VCaP (cell line): ENCODE measurements around the gene DCP1B.
A peak's percentile ranks its signal among the peaks of the same experiment; 100 is the strongest.

ENCODE experiments used
- H3K27ac ChIP-seq: fragments of 450-650 bp; 2 replicates; pipeline ENCODE4 v1.5.1; 2017
- TF ChIP-seq, protein P1 (sequence below): fragments of 450-650 bp; conservative IDR thresholded peaks from 2 replicates; pipeline ENCODE4 v1.5.1; 2017; ENCODE audit warnings: mild to moderate bottlenecking, moderate library complexity

DCP1B gene

DNA sequence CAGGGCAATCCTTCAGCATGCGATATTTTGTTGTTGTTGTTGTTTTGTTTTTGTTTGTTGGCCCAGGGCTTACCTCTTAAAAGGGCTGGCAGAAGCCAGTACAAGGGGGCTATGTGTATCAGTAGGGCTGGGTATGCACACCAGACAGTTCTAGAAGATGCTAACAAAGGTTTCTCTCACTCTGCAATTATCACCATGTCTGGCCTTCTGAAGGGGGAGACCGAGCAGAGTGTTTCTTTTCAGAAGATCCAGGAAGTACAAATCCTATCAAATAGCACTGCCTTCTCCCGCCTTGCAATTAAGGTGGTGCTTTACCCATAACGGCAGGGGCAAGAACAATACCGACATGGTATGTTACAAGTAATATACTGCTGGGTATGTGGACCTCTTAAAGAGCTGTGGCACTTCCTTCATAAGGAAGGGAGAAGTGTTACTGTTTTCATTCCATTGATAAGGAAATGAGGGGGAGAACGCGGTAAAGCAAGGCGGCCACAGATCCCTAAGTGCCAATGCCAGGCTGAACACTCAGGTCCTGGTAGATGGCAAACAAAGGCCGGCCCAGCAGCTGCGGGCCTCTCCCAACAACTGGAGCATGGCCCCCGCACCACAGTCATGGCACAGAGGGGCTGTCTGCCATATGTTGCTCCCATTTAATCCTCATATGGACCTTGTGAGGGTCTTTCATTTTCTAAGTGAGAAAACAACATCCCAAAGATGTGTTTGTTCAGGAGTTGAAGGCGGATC is 66.6 kb downstream of the DCP1B start:
- TF ChIP-seq, protein P1, sequence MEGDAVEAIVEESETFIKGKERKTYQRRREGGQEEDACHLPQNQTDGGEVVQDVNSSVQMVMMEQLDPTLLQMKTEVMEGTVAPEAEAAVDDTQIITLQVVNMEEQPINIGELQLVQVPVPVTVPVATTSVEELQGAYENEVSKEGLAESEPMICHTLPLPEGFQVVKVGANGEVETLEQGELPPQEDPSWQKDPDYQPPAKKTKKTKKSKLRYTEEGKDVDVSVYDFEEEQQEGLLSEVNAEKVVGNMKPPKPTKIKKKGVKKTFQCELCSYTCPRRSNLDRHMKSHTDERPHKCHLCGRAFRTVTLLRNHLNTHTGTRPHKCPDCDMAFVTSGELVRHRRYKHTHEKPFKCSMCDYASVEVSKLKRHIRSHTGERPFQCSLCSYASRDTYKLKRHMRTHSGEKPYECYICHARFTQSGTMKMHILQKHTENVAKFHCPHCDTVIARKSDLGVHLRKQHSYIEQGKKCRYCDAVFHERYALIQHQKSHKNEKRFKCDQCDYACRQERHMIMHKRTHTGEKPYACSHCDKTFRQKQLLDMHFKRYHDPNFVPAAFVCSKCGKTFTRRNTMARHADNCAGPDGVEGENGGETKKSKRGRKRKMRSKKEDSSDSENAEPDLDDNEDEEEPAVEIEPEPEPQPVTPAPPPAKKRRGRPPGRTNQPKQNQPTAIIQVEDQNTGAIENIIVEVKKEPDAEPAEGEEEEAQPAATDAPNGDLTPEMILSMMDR, result no peak
- peak overlapping the region; percentile 96 for H3K27ac ChIP-seq

DNA sequence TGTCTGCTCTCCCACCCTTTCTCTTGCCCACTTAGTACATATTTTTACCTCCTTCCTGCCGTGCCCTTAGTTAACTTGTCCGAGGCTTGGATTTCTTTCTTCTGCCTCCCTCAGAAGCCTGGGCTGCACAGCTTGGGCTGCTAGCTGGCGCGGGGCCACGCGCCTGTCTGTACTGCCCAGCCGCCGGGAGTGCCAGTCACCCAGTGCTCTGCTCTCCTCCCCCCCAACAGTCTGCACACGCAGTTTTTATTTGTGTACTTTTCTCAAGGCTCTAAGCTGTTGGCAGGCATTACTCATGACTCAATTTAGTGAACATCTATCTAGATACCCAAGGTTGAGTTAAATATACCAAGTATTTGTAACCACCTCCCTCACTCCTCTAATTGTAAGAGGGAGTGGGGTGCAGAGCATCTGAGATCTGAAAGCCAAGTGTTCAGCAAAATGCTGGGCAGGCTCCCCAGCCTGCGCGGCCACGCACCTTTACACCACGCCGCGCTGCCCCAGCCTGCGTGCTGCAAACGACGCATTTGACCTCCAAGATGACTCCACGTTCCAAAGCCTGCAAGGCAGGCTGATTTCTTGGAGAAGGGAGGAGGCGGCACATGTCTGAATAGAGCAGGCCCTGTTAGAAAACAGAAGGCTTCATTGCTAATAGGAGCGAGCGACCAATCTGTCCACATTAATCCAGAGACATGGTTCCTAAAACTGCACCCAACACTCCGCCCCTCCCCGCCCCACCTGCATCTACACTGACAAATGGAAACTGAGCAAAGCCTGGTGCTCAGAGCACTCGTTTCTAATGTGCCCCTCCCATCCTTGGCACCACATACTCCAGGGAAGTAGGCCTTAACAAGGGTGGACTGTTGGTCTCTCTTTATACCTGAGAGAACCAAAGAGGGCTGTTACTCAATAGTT is 67.6 kb downstream of the DCP1B start:
- peak overlapping the region; percentile 96 for H3K27ac ChIP-seq
- TF ChIP-seq, protein P1, result no peak

DNA sequence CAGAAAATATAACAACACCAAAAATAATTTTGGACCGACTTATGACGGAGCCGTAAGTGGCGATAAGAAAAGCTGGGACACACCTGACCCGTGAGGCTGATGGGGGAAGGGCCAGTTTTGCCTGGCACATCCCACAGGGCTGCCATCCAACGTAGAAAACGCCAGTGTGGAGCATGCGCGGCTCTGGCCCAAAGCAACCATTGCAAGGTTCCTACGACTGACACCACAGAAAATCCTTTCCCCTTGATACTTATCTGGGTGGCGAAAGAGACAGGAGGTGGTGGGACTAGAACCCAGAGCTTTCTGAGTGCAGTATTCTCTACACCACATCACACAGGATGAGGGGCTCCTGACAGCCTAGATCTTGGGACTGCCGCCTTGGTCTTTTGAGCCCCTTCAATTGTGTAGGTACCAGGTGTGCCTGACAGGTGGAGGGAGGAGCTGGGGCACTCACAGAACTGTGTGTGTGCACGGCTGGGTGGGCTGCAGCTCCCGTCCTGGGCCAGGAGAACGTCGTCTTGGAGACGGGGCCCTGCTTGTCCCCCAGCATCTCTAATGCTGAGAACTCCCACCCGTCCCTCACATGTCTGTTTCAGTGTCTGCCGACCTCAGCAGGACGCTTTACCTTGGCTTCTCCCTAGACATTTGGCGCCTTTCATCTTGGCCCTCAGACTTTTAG is 68.4 kb downstream of the DCP1B start:
- peak overlapping the region; percentile 96 for H3K27ac ChIP-seq

DNA sequence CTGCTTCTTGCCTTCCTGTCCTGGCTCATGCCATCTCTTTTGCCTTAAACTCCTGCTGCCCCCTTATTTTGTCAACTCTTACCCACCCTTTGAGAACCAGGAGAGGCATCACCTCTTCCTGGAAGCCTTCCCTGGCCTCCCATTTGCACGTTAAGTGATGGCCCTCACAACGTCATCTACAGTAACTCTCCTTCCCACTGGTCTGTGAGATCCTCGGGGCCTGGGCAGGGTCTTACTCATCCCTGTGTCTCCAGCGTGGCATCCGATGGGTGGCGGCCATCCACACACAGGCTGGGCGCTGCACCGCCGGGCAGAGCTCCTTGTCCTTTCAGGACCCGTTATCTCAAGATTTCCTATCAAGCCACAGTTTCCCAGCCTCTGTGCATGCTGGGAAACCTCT is 69.0 kb downstream of the DCP1B start:
- TF ChIP-seq, protein P1, result no peak
- H3K27ac ChIP-seq, result peak overlapping the region; percentile 96

More for the DNA sequence above, 68.4 kb downstream of the DCP1B start:
- TF ChIP-seq, protein P1, result no peak

DNA sequence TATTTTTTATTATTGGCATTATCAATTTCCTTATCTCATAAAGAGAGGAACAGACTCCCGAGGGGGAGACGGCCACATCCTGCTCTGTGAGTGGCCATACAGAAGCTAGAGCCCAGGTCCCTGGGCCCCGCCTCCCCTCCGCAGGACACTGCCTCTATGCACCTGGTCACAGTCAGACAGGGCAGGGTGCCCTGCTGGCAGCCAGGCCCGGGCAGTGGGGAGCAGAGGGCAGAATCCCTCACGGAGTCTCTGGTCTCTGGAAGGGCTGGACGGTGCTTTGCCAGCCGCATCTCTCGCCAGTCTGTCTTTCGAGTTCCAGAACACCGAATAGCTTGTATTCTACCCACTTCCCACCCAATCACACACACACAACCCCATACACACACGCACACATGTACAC is 69.4 kb downstream of the DCP1B start:
- TF ChIP-seq, protein P1, result no peak
- H3K27ac ChIP-seq, result peak overlapping the region; percentile 96

DNA sequence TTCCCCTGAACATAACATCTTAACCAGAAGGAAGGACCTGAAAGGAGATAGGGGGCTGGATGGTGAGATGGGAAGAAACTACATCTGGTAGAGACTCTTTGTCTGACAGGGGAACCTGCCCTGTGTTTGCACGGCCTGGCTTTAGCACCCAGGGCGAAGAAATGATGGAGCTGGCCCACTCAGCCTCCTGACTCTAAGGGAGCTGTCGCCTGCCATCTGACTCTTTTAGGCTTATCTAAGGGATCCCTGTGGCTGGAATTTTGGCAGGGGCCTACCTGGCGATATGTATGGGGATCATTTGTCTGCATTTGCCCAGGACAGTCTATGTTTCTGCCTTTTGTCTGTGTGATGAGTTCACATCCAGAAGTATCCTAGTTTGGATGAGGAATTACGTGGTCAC is 70.2 kb downstream of the DCP1B start:
- TF ChIP-seq, protein P1, result no peak
- H3K27ac ChIP-seq, result peak overlapping the region; percentile 96
